Peyer's patch (tissue), 4 donors: ENCODE measurements around the gene PTS. TPM values are rescaled to one million over a fixed set of nuclear protein-coding genes. Genes with fewer than 3 reads are reported as not detected.

ENCODE experiments used
- DNase-seq, 3 donors: peaks; one replicate each; pipeline ENCODE4 v3.0.0-alpha.2; 2017 to 2019
- H3K27ac ChIP-seq, 4 donors: fragments of 200-600 bp; sonication (generic); one replicate each; pipeline ENCODE4 v1.5.1; 2016 to 2019
- H3K27me3 ChIP-seq, 2 donors: fragments of 200-600 bp; sonication (generic); one replicate each; pipeline ENCODE4 v1.5.1; 2019
- H3K36me3 ChIP-seq, 3 donors: fragments of 200-600 bp; sonication (generic); one replicate each; pipeline ENCODE4 v1.5.1; 2016 to 2019
- H3K4me1 ChIP-seq, 4 donors: fragments of 200-600 bp; sonication (generic); one replicate each; pipeline ENCODE4 v1.5.1; 2016 to 2019
- H3K4me3 ChIP-seq, 4 donors: fragments of 200-600 bp; sonication (generic); 1 replicate in 3 of 4; 2 replicates in 1 of 4; pipeline ENCODE4 v1.5.1; 2016 to 2019; ENCODE audit warnings: mild to moderate bottlenecking in 1 of 4
- H3K9me3 ChIP-seq, 4 donors: fragments of 200-600 bp; sonication (generic); one replicate each; pipeline ENCODE4 v1.5.1; 2016 to 2019; ENCODE audit warnings: mild to moderate bottlenecking in 1 of 4
- POLR2A ChIP-seq, 2 donors: fragments of 450-650 bp; IDR thresholded peaks; one replicate each; pipeline ENCODE4 v1.5.1; 2017; ENCODE audit warnings: antibody characterized with exemption in 2 of 2, mild to moderate bottlenecking in 2 of 2, moderate library complexity in 2 of 2
- total RNA-seq, 4 donors: library from RNA; depleted of rRNA; stranded (reverse); fragments of >200 nt; gene quantifications; one replicate each; pipeline ENCODE4 v1.1.0, GENCODE V29; 2016
- TF ChIP-seq, protein P1 (sequence below), 6 experiments: fragments of 450-650 bp in 4 of 6; fragments of 200-600 bp in 2 of 6; sonication (generic) in 1 of 6; IDR thresholded peaks; one replicate each; pipeline ENCODE4 v1.5.1; 2017 to 2019; ENCODE audit warnings: antibody characterized with exemption in 6 of 6, mild to moderate bottlenecking in 3 of 6, moderate library complexity in 1 of 6

Gene PTS
- total RNA-seq, 4 donors from 2014 or later: 15.7 to 34.3 (median 24.5) TPM

DNA sequence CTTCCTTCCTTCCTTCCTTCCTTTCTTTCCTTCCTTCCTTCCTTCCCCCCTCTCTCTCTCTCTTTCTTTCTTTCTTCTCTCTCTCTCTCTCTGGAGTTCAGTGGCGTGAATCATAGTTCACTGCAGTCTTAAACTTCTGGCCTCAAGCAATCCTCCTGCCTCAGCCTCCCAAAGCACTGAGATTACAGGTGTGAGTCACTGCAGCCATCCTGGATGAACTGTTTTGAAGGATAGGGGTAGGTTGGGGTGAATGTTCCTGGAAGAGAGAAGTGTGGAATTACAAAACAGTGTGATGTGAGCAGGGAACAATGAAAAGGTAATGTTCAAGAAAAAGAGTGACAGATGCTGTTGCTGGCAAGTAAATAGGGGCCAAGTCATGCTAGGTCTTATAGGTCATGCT lies 46.8 kb downstream of the PTS start:
- no peak for TF ChIP-seq POLR2A (IDR thresholded peaks at IDR 0.05)
- TF ChIP-seq, protein P1, sequence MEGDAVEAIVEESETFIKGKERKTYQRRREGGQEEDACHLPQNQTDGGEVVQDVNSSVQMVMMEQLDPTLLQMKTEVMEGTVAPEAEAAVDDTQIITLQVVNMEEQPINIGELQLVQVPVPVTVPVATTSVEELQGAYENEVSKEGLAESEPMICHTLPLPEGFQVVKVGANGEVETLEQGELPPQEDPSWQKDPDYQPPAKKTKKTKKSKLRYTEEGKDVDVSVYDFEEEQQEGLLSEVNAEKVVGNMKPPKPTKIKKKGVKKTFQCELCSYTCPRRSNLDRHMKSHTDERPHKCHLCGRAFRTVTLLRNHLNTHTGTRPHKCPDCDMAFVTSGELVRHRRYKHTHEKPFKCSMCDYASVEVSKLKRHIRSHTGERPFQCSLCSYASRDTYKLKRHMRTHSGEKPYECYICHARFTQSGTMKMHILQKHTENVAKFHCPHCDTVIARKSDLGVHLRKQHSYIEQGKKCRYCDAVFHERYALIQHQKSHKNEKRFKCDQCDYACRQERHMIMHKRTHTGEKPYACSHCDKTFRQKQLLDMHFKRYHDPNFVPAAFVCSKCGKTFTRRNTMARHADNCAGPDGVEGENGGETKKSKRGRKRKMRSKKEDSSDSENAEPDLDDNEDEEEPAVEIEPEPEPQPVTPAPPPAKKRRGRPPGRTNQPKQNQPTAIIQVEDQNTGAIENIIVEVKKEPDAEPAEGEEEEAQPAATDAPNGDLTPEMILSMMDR (IDR thresholded peaks at IDR 0.05): no peak
- no peak overlapping the region for H3K27ac ChIP-seq
- H3K9me3 ChIP-seq: no peaks in the 10 kb centered on the region
- no peaks in the 10 kb centered on the region for H3K27me3 ChIP-seq
- H3K4me1 ChIP-seq: no peaks in the 10 kb centered on the region
- H3K4me3 ChIP-seq: no peak overlapping the region
- no peaks in the 10 kb centered on the region for H3K36me3 ChIP-seq
- no peak for DNase-seq

DNA sequence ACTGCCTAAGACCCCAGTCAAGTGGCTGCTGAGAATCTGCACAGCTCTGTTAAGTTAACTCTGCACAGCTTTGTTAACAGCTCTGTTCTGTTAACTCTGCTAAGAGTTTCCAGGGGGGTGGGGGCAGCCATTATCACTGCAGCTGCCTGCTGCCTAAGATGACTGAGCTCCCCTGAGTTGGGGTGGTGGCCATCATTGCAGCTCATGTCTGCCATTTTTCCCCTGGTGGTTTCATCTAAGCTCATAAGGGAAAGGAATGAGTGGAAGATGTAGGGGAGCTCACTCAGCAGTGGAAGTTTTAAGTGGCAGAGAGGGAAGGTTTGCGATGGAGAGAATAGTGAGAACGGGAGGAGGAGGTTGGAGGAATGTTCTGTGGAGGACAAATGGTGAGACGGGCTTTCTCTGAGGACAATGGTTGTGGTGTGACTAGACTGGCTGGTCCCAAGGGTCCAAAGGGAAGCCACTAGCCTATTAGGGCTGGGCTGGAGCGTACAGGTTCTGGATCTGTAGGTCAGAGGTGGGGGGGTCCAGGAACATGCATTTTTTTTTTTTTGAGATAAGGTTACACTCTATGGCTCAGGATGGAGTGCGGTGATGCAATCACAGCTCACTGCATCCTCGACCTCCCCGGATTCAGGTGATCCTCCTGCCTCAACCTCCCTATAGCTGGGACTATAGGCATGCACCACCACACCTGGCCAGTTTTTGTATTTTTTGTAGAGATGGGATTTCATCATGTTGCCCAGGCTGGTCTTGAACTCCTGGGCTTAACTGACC lies 48.0 kb downstream of the PTS start:
- Histone ChIP-seq H3K4me3 (no peak overlapping the region), H3K36me3 (no peaks in the 10 kb centered on the region), H3K27me3 (no peaks in the 10 kb centered on the region), H3K27ac (no peak overlapping the region), H3K9me3 (no peaks in the 10 kb centered on the region), H3K4me1 (no peaks in the 10 kb centered on the region)
- no peak for TF ChIP-seq POLR2A (IDR thresholded peaks at IDR 0.05)
- TF ChIP-seq, protein P1 (IDR thresholded peaks at IDR 0.05): no peak
- no peak for DNase-seq

DNA sequence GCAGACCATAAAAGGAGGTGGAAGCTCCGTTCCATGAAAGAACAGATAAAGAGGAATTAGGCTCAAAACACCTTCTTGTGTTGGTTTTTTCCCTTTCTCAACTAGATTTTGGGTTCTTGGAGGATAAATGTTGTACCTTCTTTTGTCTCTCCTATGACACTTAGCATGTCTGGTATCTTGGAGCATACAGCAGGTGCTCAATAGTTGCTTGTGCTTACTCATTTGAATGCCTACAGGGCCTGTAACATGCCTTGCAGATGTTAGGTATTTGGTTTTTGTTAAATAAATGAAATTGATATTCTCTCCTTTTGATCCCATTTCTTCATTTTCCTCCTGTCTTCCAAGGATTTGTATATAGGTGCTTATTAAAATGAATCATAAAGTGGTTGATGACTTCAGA lies 50.8 kb downstream of the PTS start:
- Histone ChIP-seq H3K9me3 (no peaks in the 10 kb centered on the region), H3K4me3 (no peak overlapping the region), H3K27ac (no peak overlapping the region), H3K27me3 (no peaks in the 10 kb centered on the region), H3K4me1 (peaks cover 0 to 4% (median 0%) of the 10 kb centered on the region in 4 donors), H3K36me3 (no peaks in the 10 kb centered on the region)
- DNase-seq: no peak
- TF ChIP-seq, protein P1 (IDR thresholded peaks at IDR 0.05): no peak
- TF ChIP-seq POLR2A (IDR thresholded peaks at IDR 0.05): no peak

DNA sequence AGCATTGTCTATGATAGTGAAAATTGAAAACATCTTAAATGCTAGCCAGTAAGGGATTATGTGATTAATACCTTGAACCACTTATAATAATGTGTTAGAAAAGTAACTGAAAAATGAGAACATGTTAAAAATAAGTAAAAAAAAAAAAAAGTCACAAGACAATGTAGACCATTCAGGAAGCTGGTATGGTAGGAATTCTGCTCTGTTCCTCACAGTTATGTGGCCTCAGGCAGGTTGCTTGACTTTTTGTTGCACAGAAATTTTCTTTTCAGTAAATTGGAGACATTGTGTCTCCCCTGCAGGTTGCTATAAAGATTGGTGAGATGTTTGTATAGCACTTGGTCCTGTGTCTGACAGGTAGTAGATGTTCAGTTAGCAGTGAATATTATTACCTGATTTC lies 51.7 kb downstream of the PTS start:
- Histone ChIP-seq H3K27ac (no peak overlapping the region), H3K4me3 (no peak overlapping the region), H3K36me3 (no peaks in the 10 kb centered on the region), H3K4me1 (peaks cover 0 to 4% (median 0%) of the 10 kb centered on the region in 4 donors), H3K9me3 (no peaks in the 10 kb centered on the region), H3K27me3 (no peaks in the 10 kb centered on the region)
- DNase-seq: no peak
- TF ChIP-seq, protein P1 (IDR thresholded peaks at IDR 0.05): no peak
- TF ChIP-seq POLR2A (IDR thresholded peaks at IDR 0.05): no peak

DNA sequence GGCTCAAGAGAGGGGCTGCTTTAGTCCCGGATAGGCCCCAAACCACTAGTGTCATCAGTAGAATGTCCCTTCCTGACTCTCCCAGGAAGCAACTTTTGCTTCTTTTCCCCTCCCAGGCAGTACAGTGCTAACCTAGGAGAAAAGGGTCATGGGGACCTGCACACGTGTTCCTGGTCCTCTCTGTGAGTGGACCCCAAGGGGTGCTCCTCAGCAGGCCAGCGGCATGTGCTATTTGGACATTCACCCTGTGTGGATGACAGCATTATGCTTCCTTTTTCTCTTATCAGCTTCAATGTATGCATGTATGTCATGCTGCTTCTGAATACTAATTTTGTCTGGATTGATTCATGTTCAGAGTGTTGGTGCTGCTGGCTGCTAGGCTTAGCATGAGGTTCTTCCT lies 52.6 kb downstream of the PTS start:
- H3K4me3 ChIP-seq: no peak overlapping the region
- H3K36me3 ChIP-seq: no peaks in the 10 kb centered on the region
- H3K4me1 ChIP-seq: peaks cover 0 to 4% (median 0%) of the 10 kb centered on the region in 4 donors
- no peak overlapping the region for H3K27ac ChIP-seq
- no peaks in the 10 kb centered on the region for H3K9me3 ChIP-seq
- DNase-seq: no peak
- H3K27me3 ChIP-seq: no peaks in the 10 kb centered on the region
- TF ChIP-seq POLR2A (IDR thresholded peaks at IDR 0.05): no peak
- TF ChIP-seq, protein P1 (IDR thresholded peaks at IDR 0.05): no peak
